GM19099 (cell line): ENCODE measurements around the gene PTHLH.

Experiments
- POLR2A ChIP-seq: IDR thresholded peaks from 3 replicates; pipeline ENCODE4 v1.6.1; 2011; ENCODE audit warnings: low read depth; ENCODE audit not compliant: insufficient read length; ENCODE audit errors: extremely low read depth

PTHLH gene

DNA sequence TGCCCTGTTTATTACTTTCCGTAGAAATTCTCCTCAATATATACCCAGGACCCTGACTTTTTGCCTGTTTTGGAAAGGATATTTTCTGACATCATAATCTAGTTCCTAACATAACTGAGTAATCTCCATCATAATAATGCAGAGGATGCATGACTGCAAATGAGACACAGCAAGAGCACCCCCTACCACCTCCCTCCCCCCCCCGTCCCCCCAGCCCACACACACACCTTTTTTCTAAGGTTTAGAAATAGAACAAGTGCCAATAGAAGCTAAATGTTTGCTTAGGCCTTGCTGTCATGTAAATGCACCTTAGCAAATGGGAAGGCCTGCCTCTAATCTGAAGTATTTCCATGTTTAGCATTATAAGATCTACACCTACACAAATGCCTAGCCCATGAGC lies at the start of gene PTHLH:
PTHLH (minus strand) TSS at position 13 of the 400 bp plus-strand sequence. CDS start 3,239 bp downstream, outside the sequence.
- no peak for TF ChIP-seq POLR2A

DNA sequence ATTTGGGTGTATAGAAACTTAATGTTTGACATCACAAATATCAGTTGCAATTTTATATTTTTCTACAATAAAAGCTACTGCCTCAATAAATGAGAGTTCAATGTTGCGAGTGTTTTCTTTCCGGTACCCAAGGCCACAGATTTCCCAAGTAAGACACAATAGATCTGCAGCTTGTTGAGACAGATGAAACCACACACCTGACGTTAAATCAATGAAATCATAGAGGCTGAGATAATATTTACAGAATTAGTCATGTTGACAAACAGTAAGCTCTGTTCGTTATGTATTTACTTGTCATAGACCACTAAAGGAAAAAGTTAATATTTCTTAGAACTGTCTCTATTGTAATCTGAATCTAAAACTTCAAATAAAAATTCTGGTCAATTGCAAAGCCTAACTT lies 49.2 kb upstream of the PTHLH start:
- no peak for TF ChIP-seq POLR2A

DNA sequence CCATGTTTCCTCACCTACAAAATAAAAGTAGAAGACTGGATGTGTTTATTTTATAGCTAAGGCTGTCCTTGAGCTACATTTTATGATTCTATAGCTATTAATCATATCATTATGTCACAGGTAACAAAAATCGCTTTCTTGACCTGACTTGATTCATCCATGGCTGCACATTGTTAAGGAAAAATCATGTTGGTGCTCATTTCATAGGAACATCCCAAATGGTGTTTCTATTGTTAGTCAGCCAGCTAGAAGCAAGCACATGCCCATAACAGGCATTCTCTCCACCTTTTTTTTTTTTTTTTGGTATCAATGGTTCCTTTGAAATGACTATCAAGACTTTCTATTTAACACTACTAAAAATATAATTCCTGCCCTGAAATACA lies 45.3 kb upstream of the PTHLH start:
- no peak for TF ChIP-seq POLR2A

DNA sequence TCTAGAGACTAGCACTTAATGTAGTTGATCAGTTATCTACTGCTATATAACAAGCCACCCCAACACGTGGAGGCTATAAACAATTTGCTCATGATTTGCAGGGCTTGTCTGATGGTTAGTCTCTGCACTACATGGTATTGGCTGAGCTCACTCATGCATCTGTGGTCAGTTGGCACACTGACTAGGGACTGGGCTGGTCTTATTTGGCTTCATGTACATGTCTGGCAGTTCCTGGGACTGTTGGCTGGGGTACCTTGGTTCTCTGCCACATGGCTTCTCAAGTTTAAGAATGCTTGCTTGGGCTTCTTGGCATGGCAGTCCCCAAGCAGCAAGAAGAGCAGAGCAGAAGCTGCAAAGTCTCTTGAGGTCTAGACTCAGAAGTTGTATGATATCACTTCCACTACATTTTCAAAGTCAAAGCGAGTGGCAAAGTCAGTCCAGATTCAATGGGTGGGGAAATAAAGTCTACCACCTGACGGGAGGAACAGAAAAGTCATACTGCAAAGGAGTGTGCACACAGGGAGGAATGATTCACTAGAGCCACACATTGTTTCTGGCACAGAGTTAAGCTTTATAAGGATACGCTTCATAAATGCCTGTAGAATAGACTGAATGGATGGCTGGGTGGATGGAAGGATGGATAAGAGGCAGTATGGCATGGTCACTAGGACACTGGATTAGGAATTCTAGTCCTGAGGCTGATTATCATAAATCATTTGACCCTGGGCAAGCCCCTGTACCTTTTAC lies 44.8 kb upstream of the PTHLH start:
- TF ChIP-seq POLR2A, result no peak

DNA sequence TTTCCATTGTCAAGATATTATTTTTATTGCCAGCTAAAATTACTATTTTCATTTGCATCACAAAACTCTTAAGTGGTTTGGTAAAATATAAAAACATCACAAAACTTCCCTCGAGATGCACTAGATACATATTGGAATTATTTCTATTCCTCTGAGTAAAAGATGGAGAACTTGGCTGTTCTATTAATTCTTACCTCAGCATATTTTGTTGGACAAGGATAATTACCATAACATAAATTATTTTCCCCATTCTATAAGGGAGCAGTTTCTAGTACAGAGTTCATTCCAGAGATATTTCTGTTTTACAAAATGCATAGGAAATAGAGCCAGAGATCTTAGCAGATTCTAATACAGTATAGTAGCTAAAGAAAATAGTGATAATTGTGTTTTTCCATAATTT lies 42.6 kb upstream of the PTHLH start:
- no peak for TF ChIP-seq POLR2A

DNA sequence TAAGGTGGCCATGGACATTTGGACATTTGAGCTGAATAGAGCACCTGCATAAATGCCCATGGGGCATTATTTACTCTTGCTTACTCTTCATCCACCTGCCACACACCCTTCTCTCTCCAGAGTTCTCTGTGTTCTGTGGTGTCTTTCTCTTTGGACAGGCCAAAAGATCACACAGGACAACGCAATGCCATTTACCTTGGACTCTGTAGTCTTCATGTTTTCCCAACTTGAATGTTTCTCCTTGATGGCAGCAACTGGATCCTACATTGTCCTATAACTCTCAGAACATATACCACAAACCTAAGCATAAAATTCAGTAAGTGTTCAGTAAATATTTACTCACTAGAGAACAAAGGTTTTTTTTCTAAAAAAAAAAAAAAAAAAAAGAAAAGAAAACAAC lies 41.7 kb upstream of the PTHLH start:
- TF ChIP-seq POLR2A, result no peak

DNA sequence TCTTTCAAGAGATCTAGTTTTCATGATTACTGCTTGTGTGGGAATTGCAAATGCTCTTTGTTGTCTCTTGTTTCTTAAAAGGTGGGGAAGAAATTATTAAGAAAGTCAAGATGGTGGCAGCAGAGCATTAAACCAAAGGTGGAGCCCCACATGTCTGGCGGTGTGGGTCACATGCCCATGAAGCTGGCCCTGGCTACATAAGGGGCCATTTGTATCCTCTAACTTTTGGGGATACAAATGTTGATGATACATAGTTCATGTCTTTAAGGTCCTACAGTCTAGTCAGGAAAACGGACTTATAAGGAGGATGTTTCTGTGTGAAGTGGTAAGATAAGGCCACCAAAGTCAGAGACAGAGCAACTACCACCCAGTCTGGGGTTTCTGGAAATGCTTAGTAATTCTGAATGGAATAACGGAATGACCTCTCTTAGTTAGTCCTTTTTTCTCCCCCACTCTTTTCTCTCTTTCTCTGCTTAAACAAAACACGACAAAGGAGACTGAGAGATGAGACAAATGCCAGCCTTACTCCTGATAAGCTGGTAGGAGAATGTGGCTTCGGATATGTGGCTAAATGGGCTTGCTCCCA lies 39.9 kb upstream of the PTHLH start:
- TF ChIP-seq POLR2A, result no peak

DNA sequence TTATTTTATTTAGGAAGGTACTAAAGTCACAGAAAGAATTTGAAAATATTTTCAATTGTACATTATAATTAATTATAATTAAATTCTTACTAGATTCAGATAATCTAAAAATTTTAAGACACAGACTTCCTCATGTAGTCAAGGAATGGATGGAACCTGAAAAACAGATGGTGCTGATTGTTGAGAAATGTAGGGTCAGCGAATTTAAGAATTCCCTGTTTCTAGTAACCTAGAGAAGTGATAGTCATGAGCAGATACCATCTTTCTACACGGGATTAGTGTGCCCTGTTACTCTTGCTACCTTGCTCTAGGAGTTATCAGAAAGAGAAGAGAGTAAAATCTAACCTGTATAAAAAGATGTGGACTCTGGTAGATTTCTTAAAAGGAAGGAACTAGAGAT lies 37.5 kb upstream of the PTHLH start:
- TF ChIP-seq POLR2A, result no peak

DNA sequence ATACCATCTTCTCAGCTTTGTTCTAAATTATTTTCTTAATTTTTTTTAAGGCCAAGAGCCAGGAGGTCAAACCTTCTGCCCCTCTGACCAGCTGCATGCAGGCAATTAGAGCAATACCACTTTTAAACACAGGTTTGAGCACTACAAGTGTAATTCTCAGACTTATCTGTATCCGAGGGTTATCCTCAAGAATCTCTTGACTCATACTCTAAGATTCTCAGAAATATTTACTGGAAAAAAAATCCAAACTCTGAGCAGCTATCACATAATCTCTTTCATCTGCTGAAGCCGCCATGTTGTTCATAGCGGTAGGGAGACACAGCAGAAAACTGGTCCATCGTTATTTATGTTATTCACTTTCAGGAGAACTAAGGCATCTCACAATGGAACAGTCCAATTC lies 27.4 kb upstream of the PTHLH start:
- TF ChIP-seq POLR2A, result no peak

DNA sequence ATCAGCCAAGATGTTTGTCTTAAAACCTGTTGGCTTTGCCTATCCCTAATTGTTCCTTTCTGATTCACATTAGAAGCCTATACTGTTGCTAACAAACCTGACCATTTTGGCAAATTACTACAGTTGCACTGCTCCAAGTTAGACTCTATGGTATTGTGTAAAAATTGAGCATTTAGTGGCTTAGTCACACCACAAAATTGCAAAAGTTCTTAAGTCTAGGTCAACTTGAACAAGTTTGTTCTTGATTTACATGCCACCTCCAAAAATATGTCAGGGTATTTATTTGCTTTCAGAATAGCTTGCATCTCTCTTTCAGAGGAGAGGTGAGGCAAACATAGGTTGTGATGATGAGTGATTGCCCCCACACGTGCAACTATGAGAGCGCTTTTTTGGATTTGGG lies 27.0 kb upstream of the PTHLH start:
- TF ChIP-seq POLR2A, result no peak

DNA sequence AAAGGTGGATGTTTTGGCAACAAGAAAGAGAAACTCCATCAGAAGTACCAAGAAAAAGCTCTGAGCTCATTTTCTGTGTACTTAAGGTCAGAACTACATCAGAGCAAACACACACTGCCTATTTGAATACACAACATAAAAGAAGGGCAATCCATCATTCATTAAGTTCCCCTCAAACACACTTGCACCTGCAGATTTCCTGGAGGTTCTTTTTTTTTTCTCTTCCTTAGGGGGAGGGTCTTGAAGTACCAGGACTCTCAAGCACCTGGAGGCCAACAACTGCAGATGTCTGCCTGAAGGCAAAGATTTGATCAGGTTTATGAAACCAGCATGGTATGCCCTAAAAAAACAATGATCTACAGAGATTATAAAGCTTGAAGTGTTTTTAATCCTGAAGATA lies 26.1 kb upstream of the PTHLH start:
- TF ChIP-seq POLR2A, result no peak

DNA sequence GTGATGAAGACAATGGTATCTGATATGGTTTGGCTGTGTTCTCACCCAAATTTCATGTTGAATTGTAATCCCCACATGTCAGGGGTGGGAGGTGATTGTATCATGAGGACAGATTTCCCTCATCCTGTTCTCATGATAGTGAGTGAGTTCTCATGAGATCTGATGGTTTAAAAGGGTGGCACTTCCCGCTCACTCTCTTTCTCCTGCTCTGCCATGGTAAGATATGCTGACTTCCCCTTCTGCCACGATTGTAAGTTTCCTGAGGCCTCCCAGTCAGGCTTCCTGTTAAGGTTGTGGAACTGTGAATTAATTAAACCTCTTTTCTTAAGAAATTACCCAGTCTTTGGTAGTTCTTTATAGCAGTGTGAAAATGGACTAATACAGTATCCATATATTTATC lies 25.6 kb upstream of the PTHLH start:
- no peak for TF ChIP-seq POLR2A

DNA sequence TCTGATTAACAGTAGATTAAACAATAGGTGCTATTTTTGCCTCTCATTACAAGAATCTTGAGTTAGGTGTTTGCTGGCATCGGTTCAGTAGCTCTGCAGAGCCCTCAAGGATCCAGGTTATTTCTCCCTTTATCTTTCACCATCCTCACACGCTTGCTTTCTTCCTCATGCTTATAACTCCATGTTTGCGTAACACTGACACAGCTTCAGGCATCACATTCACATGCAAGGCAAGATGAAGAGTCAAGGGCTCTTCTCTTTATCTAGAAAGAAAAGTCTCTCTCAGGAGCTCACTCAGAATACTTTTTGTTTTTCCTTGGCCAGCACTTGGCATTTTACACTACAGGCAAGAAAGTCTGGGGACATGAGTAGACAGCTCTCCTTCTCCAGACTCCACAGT lies 24.2 kb upstream of the PTHLH start:
- TF ChIP-seq POLR2A, result no peak

DNA sequence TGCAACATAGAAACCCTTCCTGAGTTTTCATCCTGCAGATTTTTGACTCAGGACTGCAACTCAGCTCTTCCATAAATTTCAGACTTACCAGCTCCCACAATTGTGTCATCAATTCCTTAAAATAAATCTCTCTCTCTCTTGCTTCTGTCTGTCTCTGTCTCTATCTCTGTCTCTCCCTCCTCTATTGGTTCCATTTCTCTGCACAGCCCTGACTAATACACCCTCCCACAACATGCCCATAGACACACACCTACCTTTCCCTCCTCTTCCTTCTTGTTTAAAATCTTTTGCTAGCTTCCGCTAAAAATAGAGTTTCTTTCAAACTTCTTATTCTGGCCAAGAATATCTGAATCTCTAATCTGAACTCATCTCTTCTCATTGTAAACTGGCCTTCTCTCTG lies 22.9 kb upstream of the PTHLH start:
- TF ChIP-seq POLR2A, result no peak

DNA sequence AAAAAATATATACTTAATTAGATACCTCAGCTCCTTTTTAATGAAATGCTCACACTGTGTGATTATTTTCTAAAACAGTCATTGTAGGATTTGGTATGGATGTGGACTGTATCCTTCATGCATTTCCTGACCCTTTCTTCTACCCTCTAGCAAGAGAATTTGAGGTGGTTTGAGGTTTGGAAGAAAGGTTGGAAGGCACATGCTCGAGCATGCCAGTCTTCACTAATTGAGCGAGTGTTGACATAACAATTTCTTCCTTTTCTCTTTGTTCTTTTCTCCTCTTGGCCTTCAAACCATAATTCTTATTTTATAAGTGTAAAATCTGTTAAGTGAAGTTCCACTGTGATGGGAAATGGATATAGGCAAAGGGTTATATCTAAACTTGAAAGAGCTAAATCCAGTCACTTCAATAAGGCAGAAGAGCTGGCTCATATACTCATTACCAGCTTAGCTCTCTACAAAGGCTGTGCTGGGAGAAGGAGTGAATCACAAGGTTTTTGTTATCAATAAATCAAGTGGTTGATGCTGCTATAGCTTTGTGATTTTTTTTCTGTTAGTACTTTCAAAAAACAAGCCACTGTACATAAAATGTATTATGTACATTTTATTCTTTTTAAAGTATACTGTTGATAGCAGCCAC lies 16.2 kb upstream of the PTHLH start:
- no peak for TF ChIP-seq POLR2A

DNA sequence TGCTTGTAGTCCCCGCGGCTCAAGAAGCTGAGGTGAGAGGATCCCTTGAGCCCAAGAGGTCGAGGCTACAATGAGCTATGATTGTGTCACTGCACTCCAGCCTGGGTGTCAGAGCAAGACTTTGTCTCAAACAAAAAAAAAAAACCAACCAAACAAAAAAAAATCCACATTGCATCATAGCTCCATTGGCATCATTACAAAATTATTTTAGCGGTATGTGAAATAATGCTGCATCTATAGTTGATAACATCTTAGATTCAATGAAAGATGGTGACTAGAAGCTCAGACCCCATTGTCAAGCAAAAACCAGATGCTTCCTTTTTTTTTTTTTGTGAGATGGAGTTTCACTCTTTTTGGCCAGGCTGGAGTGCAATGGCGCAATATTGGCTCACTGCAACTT lies 14.8 kb upstream of the PTHLH start:
- no peak for TF ChIP-seq POLR2A
